ENCODE results near the gene MMP28.

Gene MMP28

DNA sequence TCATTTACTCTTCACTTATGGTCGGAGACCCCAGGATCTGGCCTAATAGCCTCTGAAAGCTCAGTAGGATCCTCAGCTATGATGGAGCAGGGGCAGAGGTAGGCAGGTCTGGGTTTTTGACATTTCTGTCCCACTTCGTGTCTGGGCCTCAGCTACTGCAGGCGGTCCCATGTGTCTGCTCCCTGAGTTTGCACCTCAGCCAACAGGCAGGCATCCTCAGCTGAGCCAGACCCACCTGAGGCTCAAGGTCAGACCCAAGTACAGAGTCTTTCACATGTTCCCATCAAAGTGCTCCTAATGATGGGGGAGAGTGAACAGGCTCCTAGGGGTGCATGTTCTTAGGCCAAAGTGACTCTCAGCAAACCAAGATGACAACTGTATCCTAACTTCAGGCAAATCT lies 66.9 kb downstream of the MMP28 start:
- DNase-seq (ENCODE audit: low read depth in 1 of 2, low spot score in 1 of 2): no peak

- no peak for DNase-seq (ENCODE audit: low read depth in 1 of 2, low spot score in 1 of 2)
Measured at GRCh38 chr17:35727635-35728034, 67.8 kb downstream of the MMP28 start.

DNA sequence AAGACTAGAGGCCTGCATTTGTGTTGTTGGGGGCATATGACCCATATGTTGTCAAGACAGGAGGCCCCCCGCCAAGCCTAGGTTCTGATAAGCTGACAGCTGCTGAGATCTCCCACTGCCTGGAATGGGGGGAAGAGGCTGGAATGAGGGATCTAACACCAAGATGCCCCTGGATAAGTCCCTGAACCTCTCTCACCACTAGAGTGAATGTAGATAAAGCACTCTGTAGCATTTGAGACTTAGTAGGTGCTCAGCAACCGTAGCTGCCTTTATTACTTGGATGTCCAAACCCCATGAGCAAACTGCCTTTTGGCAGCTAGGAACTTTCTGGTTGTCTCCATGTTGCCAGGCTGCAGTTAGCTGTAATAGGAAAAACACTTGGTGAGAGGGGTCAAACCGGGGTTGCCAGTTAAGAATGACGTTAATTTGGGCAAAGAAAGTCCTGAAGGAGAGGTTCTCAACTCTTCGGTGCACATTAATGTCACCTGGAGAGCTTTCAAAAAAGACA lies 68.4 kb downstream of the MMP28 start:
- DNase-seq (ENCODE audit: low read depth in 1 of 2, low spot score in 1 of 2): no peak

DNA sequence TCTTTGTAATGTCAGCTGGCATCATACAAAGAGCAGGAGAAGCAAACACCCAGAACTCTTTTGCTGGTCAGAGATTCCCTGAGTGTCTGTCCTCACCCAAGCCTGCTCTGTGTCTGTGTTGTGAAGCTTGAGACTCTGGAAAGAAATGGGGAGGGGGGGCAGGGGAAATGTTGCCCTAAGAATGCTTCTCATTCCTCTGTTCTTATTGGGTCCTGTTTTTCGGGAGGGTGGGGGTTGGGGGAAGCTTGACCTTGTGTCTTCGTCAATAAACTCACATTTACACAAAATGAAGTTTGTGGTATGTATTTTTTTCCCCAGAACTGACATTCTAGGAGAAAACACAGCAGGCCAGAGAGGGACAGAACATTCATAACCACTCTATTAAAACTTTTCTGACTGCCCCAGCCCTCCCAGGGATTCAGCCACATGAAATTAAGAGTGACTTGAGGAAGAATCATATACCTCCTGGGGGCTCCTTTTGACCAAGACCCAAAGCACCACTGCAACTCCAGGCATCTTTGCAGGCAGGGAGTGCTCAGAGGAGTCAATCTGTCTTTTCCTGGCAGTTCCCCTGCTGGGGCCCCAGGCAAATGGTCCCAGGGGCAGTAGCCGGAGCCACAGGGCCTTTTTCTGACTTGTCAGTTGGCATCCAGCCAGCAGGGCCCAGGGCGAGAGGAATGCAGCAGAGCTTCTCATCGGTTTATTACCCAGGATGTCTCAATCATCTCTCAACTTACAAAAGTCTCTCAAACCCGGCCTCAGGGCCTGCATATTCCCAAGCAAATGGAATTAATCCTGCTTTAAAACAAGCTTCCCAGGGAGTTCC lies 69.1 kb downstream of the MMP28 start:
- DNase-seq (ENCODE audit: low read depth in 1 of 2, low spot score in 1 of 2): no peak

- no peak for DNase-seq (ENCODE audit: low read depth in 1 of 2, low spot score in 1 of 2)
Measured at GRCh38 chr17:35725802-35726126, 69.7 kb downstream of the MMP28 start.

DNA sequence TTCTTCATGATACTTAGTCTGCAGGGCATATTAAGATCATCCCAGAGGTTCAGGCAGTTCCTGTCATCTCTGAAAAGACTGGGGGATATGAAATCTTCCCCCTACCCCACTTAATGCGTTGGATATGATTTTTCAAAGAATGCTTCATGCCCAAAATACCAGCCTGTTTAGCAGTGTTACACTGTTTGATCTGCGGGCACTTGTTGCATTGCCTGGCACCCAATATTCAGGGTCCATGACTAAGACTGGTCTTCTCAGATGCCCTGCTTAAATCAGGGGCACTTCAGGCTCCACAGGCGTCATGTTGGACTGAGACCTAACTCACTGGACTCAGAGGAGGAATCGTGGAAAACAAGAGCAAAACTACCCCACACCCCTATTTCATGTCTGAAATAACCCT lies 70.4 kb downstream of the MMP28 start:
- DNase-seq (ENCODE audit: low read depth in 1 of 2, low spot score in 1 of 2): no peak

DNA sequence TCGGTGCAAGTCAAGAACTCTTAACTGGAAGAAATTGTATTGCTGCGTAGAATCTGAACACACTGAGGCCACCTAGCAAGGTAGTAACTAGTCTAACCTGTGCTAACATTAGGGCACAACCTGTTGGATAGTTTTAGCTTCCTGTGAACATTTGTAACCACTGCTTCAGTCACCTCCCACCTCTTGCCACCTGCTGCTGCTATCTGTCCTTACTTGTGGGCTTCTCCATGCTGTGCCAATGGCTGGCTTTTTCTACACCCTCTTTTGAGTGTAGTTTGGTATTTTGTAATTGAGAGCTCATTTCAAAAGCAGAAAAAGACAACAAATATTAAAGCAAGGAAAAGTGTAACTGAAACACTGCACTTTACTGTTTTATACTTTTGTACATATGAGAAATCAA lies 71.7 kb downstream of the MMP28 start:
- no peak for DNase-seq (ENCODE audit: low read depth in 1 of 2, low spot score in 1 of 2)

GRCh38 chr17:35717475-35717874 lies 78.0 kb downstream of the MMP28 start:
- no peak for DNase-seq (ENCODE audit: low read depth in 1 of 2, low spot score in 1 of 2)

DNA sequence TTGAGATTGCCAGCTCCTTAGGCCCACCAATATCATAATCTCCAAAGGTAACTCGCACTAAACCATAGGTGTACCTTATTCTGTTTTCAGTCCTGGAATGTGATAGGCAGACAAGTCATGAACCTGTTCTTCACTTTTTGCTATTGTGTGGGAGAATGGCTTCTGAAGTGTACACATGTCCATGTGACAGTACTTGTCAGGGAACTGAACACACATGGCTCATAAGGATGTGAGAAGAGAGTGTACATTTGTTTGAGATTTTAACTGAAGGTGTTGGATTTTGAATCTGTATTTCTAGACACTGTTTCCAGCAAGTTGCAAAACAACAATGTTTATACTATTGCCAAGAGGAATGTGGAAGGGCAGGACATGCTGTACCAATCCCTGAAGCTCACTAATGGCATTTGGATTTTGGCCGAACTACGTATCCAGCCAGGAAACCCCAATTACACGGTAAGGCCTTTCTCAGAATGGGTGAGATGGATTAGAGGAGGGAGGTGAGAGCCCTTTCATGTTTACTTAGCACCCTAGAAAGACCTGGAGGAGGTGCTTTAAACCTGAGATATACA lies 78.5 kb downstream of the MMP28 start:
- DNase-seq (ENCODE audit: low read depth in 1 of 2, low spot score in 1 of 2): no peak

DNA sequence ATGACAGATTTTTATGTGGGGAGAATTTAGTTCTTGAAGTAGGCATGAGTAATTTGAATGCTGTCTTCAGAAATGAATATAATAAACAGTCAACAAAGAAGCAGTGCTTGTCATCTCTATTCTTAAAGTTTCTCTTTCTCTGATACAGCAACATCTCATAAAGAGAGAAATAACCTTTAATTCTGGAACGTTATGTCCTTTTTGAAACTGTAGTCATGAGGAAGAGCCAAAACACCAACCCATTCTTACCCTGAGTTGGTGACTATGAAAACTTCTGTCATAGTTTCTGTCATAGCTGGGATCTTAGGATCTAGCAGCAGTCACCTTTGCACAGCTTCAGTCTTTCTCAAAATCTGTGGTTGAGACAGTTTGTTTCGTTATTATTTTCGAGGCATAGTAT lies 79.3 kb downstream of the MMP28 start:
- no peak for DNase-seq (ENCODE audit: low read depth in 1 of 2, low spot score in 1 of 2)

All from stimulated activated CD4-positive, alpha-beta T cell treated with anti-CD3 and anti-CD28 coated beads, Interleukin-15, amount 100 ng/mL, for 1 hour (primary cell).